Calu3 (cell line): ENCODE data around the gene BARX1. TPM values are rescaled to one million over a fixed set of nuclear protein-coding genes. Genes with fewer than 3 reads are reported as not detected.
"Not testable (repeated sequence)": the region's sequence is repeated elsewhere in the genome, so short reads cannot be mapped to it uniquely, and the experiment has no call there.

Experiments
- BruUV-seq: library from RNA; stranded (reverse); fragments of 400-500 nt; replicated peaks from 2 replicates; lab custom pipeline; 2021; lab: Mats Ljungman, UMichigan
- CTCF ChIA-PET: fragments of 300-600 bp; sonication (Branson Sonifier 250); formaldehyde crosslinking; loops from one replicate; lab custom pipeline; 2022; ENCODE audit warnings: antibody characterized with exemption; lab: Charles Lee
- DNase-seq: peaks from one replicate; pipeline ENCODE4 v3.0.0; 2022
- H3K27ac Mint-ChIP-seq: one replicate; pipeline ENCODE4 v1.8.0; 2022; ENCODE audit warnings: mixed read lengths; ENCODE audit not compliant: unreplicated experiment
- H3K27me3 Mint-ChIP-seq: one replicate; pipeline ENCODE4 v1.8.0; 2022; ENCODE audit warnings: mixed read lengths; ENCODE audit not compliant: unreplicated experiment
- H3K36me3 Mint-ChIP-seq: one replicate; pipeline ENCODE4 v1.8.0; 2022; ENCODE audit warnings: mild to moderate bottlenecking, moderate library complexity, mixed read lengths; ENCODE audit not compliant: insufficient read depth, unreplicated experiment
- H3K4me1 Mint-ChIP-seq: one replicate; pipeline ENCODE4 v1.8.0; 2022; ENCODE audit warnings: mild to moderate bottlenecking, low read depth, mixed read lengths; ENCODE audit not compliant: unreplicated experiment
- H3K4me3 Mint-ChIP-seq: one replicate; pipeline ENCODE4 v1.8.0; 2022; ENCODE audit warnings: mild to moderate bottlenecking, low read depth, moderate library complexity, mixed read lengths; ENCODE audit not compliant: unreplicated experiment
- H3K9me3 Mint-ChIP-seq: one replicate; pipeline ENCODE4 v1.8.0; 2022; ENCODE audit warnings: low read depth, mixed read lengths; ENCODE audit not compliant: unreplicated experiment
- intact Hi-C: fragments of 100-400 bp; cut with micrococcal nuclease; formaldehyde crosslinking; loops from one replicate; pipeline ENCODE4 v1.10.0; 2022; ENCODE audit not compliant: unreplicated experiment
- total RNA-seq: library from RNA; stranded (reverse); gene quantifications from 2 replicates; pipeline ENCODE4 v1.2.3, GENCODE V29; 2022
- TF ChIP-seq, protein P1 (sequence below): fragments of 200-600 bp; IDR thresholded peaks from one replicate; pipeline ENCODE4 v1.8.0; 2022; ENCODE audit warnings: antibody characterized with exemption; ENCODE audit not compliant: unreplicated experiment

The BARX1 gene
- total RNA-seq, 1 experiment from 2014 or later: not detected

DNA sequence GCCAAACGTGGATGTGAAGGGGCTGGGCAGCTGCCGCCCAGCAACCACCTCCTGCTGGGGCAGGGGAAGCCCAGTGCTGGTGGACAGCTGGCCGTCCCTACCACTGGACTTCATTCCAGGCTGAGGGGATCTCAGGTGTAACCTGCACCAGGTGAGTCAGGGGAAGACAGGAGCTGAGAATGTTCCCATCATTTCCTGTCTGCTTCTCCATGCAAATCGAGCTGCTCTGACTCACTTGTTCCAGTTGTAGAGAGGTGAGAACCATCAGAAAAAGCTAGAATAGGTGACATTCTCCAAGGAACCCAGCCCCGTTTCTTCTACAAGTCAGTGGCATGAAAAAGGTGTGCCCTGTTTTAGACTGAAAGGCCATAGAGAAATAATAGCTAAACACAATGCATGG lies 21.8 kb upstream of the BARX1 start:
- peaks cover 9% of the 10 kb centered on the region for H3K9me3 Mint-ChIP-seq
- peaks cover 34% of the 10 kb centered on the region for H3K27me3 Mint-ChIP-seq
- CTCF ChIA-PET: no interaction called here
- H3K36me3 Mint-ChIP-seq: no peaks in the 10 kb centered on the region
- BruUV-seq: no TSS peak
- no peak overlapping the region for H3K4me3 Mint-ChIP-seq
- intact Hi-C loops: no loop called here
- TF ChIP-seq, protein P1, sequence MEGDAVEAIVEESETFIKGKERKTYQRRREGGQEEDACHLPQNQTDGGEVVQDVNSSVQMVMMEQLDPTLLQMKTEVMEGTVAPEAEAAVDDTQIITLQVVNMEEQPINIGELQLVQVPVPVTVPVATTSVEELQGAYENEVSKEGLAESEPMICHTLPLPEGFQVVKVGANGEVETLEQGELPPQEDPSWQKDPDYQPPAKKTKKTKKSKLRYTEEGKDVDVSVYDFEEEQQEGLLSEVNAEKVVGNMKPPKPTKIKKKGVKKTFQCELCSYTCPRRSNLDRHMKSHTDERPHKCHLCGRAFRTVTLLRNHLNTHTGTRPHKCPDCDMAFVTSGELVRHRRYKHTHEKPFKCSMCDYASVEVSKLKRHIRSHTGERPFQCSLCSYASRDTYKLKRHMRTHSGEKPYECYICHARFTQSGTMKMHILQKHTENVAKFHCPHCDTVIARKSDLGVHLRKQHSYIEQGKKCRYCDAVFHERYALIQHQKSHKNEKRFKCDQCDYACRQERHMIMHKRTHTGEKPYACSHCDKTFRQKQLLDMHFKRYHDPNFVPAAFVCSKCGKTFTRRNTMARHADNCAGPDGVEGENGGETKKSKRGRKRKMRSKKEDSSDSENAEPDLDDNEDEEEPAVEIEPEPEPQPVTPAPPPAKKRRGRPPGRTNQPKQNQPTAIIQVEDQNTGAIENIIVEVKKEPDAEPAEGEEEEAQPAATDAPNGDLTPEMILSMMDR: no peak
- H3K27ac Mint-ChIP-seq: no peak overlapping the region
- no peak for DNase-seq
- peaks cover 5% of the 10 kb centered on the region for H3K4me1 Mint-ChIP-seq

DNA sequence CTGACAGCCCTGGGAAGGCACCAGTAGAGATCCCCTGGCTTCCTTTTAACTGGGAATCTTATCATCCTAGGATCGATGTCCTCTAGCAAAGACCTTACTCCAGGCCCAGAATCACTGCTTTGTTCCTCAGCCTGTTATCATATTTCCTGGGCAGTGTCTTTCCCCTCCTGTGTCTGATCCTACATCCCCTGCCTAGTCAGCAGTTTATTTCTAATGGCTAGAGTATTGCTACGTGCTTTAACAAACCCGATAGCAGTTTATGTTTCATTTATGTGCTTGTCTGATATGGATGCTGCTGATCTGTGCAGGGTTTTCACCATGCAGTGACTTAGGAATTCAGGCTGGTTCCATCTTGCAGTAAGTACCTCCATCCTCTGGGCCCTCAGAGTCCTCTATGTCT lies 20.9 kb upstream of the BARX1 start:
- Mint-ChIP-seq H3K36me3 (no peaks in the 10 kb centered on the region), H3K27ac (no peak overlapping the region), H3K9me3 (peaks cover 7% of the 10 kb centered on the region), H3K4me3 (no peak overlapping the region), H3K4me1 (peaks cover 5% of the 10 kb centered on the region), H3K27me3 (peaks cover 28% of the 10 kb centered on the region)
- CTCF ChIA-PET: no interaction called here
- BruUV-seq: no TSS peak
- no peak for DNase-seq
- intact Hi-C loops: no loop called here
- TF ChIP-seq, protein P1: no peak

DNA sequence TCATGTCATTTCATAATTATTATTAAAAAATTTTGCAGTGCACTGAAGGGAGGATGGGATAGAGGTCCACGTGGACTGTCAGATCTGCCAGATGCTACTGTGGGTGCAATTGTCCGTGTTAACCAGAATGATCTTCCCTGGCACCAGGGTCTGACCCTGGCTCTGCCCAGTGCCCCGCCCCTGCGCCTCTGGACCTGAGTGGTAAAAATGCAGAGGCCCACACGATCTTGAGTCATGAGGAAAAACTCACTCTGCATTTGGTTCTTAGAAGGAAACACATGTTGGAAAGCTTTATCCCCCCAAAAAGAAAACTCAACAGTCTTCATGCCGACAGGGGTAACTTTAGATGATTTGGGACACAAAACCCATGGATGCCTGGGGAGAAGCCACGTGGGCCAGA lies 20.1 kb upstream of the BARX1 start:
- no peaks in the 10 kb centered on the region for H3K36me3 Mint-ChIP-seq
- peaks cover 7% of the 10 kb centered on the region for H3K9me3 Mint-ChIP-seq
- DNase-seq: no peak
- peaks cover 32% of the 10 kb centered on the region for H3K27me3 Mint-ChIP-seq
- no peak overlapping the region for H3K4me3 Mint-ChIP-seq
- CTCF ChIA-PET: no interaction called here
- TF ChIP-seq, protein P1: no peak
- H3K27ac Mint-ChIP-seq: no peak overlapping the region
- BruUV-seq: no TSS peak
- H3K4me1 Mint-ChIP-seq: peaks cover 5% of the 10 kb centered on the region
- intact Hi-C loops: no loop called here

DNA sequence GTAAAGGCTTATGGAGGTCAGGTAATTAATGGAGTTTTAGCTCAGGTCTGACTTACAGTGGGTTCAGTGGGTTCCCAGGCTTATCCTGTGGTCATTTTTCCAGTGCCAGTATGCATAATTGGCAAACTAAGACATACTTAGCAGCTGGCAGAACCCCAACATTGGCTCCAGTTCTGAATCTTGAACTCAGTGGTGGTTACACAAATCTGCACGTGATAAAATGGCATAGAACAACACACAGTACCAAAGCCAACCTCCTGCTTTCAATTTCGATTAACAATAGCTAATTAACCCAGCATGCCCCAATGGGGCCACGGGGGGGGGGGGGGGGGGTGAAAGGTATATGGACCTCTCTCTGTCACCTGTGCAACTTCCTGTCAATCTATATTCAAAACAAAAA lies 19.0 kb upstream of the BARX1 start:
- peaks cover 7% of the 10 kb centered on the region for H3K9me3 Mint-ChIP-seq
- DNase-seq: no peak
- H3K36me3 Mint-ChIP-seq: no peaks in the 10 kb centered on the region
- TF ChIP-seq, protein P1: no peak
- no TSS peak for BruUV-seq
- no peak overlapping the region for H3K4me3 Mint-ChIP-seq
- H3K27me3 Mint-ChIP-seq: peaks cover 29% of the 10 kb centered on the region
- H3K4me1 Mint-ChIP-seq: peaks cover 5% of the 10 kb centered on the region
- intact Hi-C loops: no loop called here
- H3K27ac Mint-ChIP-seq: no peak overlapping the region
- CTCF ChIA-PET: no interaction called here

DNA sequence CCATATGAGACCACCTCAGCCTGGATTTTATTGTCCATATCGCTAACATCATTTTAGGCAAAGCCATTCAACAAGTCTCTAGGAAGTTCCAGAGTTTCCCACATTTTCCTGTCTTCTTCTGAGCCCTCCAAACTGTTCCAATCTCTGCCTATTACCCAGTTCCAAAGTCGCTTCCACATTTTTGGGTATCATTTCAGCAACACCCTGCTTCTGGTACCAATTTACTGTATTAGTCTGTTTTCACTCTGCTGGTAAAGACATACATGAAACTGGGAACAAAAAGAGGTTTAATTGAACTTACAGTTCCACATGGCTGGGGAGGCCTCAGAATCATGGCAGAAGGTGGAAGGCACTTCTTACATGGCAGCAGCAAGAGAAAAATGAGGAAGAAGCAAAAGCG lies 17.5 kb upstream of the BARX1 start:
- intact Hi-C loops, H3K36me3 Mint-ChIP-seq, H3K27ac Mint-ChIP-seq, DNase-seq, CTCF ChIA-PET, H3K4me1 Mint-ChIP-seq, BruUV-seq, H3K4me3 Mint-ChIP-seq, H3K9me3 Mint-ChIP-seq: not testable (repeated sequence)
- H3K27me3 Mint-ChIP-seq: peaks cover 29% of the 10 kb centered on the region
